ENCODE measurements around the gene HSPA4.
"Not testable (repeated sequence)": the region's sequence is repeated elsewhere in the genome, so short reads cannot be mapped to it uniquely, and the experiment has no call there.

HSPA4 gene

DNA sequence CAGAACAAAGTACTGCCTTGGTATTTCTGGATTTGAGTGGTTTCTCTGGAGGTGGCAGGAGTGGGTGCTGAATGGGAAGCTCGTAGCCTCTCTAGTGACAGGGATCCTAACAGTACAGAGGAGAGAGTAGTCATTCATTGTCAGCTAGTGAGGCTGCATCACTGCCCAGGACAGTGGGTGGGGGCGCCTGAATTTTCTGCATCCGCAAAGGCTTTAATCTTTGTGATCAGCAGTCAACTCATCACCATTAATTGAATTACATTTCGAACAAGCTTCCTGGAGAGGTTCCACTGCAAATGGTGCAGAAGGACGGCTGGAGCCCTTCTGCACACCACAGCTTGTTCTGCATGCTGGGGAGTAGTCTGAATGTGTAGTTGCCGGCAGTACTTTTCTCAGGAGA is 77.5 kb downstream of the HSPA4 start:
- H2BK120ac ChIP-seq (ENCODE audit: low read depth, low read length), result no peak overlapping the region
- H3K4me2 ChIP-seq (ENCODE audit: low read length), result no peak overlapping the region
- H3K27me3 ChIP-seq (ENCODE audit: insufficient read depth, low read length, poor library complexity), result no peaks in the 10 kb centered on the region
- H3K4ac ChIP-seq (ENCODE audit: low read depth, low read length), result no peak overlapping the region
- no peaks in the 10 kb centered on the region for H3K79me1 ChIP-seq (ENCODE audit: low read length)
- H3K4me1 ChIP-seq (ENCODE audit: control insufficient read depth, low read depth, low read length), result peaks cover 3% of the 10 kb centered on the region
- no peak overlapping the region for H2AK5ac ChIP-seq (ENCODE audit: low read length)
- WGBS (ENCODE audit: extremely low coverage, insufficient coverage, low lambda C conversion rate), result no CpG with 5 or more reads among the region's 6 CpGs
- H3K56ac ChIP-seq (ENCODE audit: low read length), result no peak overlapping the region
- H2BK5ac ChIP-seq (ENCODE audit: low read length), result no peak overlapping the region
- no peak for DNase-seq
- no peak overlapping the region for H3K4me3 ChIP-seq (ENCODE audit: low read length)
- H3K9ac ChIP-seq (ENCODE audit: low read length), result no peak overlapping the region
- no peak overlapping the region for H4K5ac ChIP-seq (ENCODE audit: low read length)
- no peak overlapping the region for H4K8ac ChIP-seq (ENCODE audit: low read depth, low read length)
- H3K36me3 ChIP-seq (ENCODE audit: control insufficient read depth, insufficient read depth, low read length), result no peaks in the 10 kb centered on the region
- no peak overlapping the region for H2BK15ac ChIP-seq (replicated peaks; ENCODE audit: low read depth)
- no peak overlapping the region for H3K23ac ChIP-seq (ENCODE audit: low read length)
- no peaks in the 10 kb centered on the region for H3K79me2 ChIP-seq (ENCODE audit: control insufficient read depth, insufficient read depth, low read length)
- no peak overlapping the region for H3K27ac ChIP-seq (ENCODE audit: low read depth, low read length)
- no peak overlapping the region for H3K18ac ChIP-seq (ENCODE audit: low read length)

DNA sequence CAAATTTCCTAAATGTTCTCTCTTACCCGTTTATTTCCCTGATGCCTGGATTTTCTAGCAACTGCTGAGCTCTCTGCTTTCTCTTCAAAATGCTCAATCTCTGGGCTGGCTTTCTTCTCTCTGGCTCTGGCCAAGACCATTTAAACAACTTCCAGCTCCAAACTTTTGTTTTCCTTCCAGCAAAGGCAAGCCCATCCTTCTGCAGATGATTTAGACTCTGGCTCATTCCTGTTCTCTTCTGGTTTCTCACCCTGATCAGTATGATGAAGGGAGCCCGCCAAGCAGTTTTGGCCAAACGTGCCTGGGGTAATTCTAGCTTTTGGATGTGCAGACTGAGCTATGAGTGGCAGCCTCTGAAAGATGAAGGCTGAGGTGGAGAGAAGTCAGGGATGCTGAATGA is 78.1 kb downstream of the HSPA4 start:
- Histone ChIP-seq H3K27me3 (ENCODE audit: insufficient read depth, low read length, poor library complexity) (no peaks in the 10 kb centered on the region), H4K8ac (ENCODE audit: low read depth, low read length) (no peak overlapping the region), H3K4me1 (ENCODE audit: control insufficient read depth, low read depth, low read length) (peaks cover 3% of the 10 kb centered on the region), H2AK5ac (ENCODE audit: low read length) (no peak overlapping the region), H3K27ac (ENCODE audit: low read depth, low read length) (no peak overlapping the region), H3K56ac (ENCODE audit: low read length) (no peak overlapping the region), H2BK15ac (replicated peaks; ENCODE audit: low read depth) (no peak overlapping the region), H3K4me3 (ENCODE audit: low read length) (no peak overlapping the region), H2BK5ac (ENCODE audit: low read length) (no peak overlapping the region), H3K79me2 (ENCODE audit: control insufficient read depth, insufficient read depth, low read length) (no peaks in the 10 kb centered on the region), H3K23ac (ENCODE audit: low read length) (no peak overlapping the region), H3K9ac (ENCODE audit: low read length) (no peak overlapping the region), H3K4me2 (ENCODE audit: low read length) (no peak overlapping the region), H3K4ac (ENCODE audit: low read depth, low read length) (no peak overlapping the region), H3K36me3 (ENCODE audit: control insufficient read depth, insufficient read depth, low read length) (no peaks in the 10 kb centered on the region), H2BK120ac (ENCODE audit: low read depth, low read length) (no peak overlapping the region), H3K18ac (ENCODE audit: low read length) (no peak overlapping the region), H3K79me1 (ENCODE audit: low read length) (no peaks in the 10 kb centered on the region), H4K5ac (ENCODE audit: low read length) (no peak overlapping the region)
- no peak for DNase-seq
- no CpG with 5 or more reads among the region's 3 CpGs for WGBS (ENCODE audit: extremely low coverage, insufficient coverage, low lambda C conversion rate)

DNA sequence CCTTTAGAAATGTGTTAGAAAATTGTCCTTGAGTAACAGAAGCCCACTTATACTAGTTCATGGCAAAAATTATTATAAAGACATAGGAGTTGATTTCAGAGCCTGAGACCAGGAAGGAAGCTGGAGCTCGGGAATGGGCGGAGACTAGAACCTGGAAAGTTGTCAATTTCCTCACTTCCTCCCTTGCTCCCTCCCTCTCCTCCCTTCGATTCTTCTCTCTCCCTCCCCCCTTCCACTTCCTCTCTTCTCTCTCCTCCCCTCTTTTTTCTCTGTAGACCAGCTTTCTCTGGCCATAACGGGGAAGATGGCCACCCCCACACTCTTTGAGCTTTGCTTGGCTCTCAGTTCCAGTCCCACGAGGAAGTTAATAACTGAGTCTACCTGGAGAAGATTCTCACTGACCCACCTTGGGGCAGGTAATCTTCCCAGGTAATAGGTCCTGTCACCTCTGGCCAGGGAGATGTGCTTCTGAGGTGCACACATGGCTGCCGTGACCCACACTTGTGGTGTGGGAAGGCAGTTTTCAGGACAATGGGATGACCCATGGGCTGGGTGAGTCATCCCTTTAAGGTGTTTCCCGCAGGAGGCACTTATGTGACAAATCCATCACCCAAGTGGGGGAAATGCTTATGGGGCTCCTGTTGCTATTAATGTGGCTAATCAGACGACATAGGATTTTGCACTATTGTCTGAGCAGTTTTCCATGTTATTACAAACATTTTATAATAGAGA is 78.7 kb downstream of the HSPA4 start:
- Histone ChIP-seq H3K9ac (ENCODE audit: low read length) (no peak overlapping the region), H3K36me3 (ENCODE audit: control insufficient read depth, insufficient read depth, low read length) (no peaks in the 10 kb centered on the region), H3K23ac (ENCODE audit: low read length) (no peak overlapping the region), H3K27me3 (ENCODE audit: insufficient read depth, low read length, poor library complexity) (no peaks in the 10 kb centered on the region), H4K5ac (ENCODE audit: low read length) (peak overlapping the region; percentile 87), H3K27ac (ENCODE audit: low read depth, low read length) (no peak overlapping the region), H3K56ac (ENCODE audit: low read length) (no peak overlapping the region), H3K4ac (ENCODE audit: low read depth, low read length) (no peak overlapping the region), H3K4me1 (ENCODE audit: control insufficient read depth, low read depth, low read length) (peaks cover 3% of the 10 kb centered on the region), H3K4me2 (ENCODE audit: low read length) (no peak overlapping the region), H2AK5ac (ENCODE audit: low read length) (no peak overlapping the region), H4K8ac (ENCODE audit: low read depth, low read length) (no peak overlapping the region), H2BK5ac (ENCODE audit: low read length) (no peak overlapping the region), H2BK15ac (replicated peaks; ENCODE audit: low read depth) (no peak overlapping the region), H3K79me2 (ENCODE audit: control insufficient read depth, insufficient read depth, low read length) (no peaks in the 10 kb centered on the region), H2BK120ac (ENCODE audit: low read depth, low read length) (no peak overlapping the region), H3K18ac (ENCODE audit: low read length) (no peak overlapping the region), H3K4me3 (ENCODE audit: low read length) (no peak overlapping the region), H3K79me1 (ENCODE audit: low read length) (no peaks in the 10 kb centered on the region)
- peak; percentile 29 for DNase-seq
- no CpG with 5 or more reads among the region's 8 CpGs for WGBS (ENCODE audit: extremely low coverage, insufficient coverage, low lambda C conversion rate)

DNA sequence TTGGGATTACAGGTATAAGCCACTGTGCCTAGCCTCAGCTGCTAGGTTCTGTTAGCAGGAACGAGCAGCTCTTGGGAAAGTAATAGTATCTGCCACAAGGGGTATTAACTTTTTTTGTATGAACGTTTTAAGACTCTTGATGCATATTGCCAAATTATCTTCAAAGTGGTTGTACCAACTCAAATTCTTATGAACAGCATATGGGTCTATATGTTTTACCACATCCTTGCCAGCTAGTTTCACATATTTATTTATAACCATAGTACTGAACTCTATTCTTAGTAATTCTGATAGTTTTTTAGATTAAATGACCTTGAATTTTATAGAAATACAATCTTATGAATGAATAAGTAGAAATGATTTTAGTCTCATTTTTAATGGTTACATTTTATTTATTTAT is 80.9 kb downstream of the HSPA4 start:
- Histone ChIP-seq H3K27ac (ENCODE audit: low read depth, low read length) (no peak overlapping the region), H3K4me1 (ENCODE audit: control insufficient read depth, low read depth, low read length) (peaks cover 3% of the 10 kb centered on the region), H2BK15ac (replicated peaks; ENCODE audit: low read depth) (no peak overlapping the region), H2AK5ac (ENCODE audit: low read length) (no peak overlapping the region), H3K36me3 (ENCODE audit: control insufficient read depth, insufficient read depth, low read length) (no peaks in the 10 kb centered on the region), H4K8ac (ENCODE audit: low read depth, low read length) (no peak overlapping the region), H2BK120ac (ENCODE audit: low read depth, low read length) (no peak overlapping the region), H3K4me3 (ENCODE audit: low read length) (no peak overlapping the region), H3K56ac (ENCODE audit: low read length) (no peak overlapping the region), H3K4me2 (ENCODE audit: low read length) (no peak overlapping the region), H3K18ac (ENCODE audit: low read length) (no peak overlapping the region), H3K27me3 (ENCODE audit: insufficient read depth, low read length, poor library complexity) (no peaks in the 10 kb centered on the region), H2BK5ac (ENCODE audit: low read length) (no peak overlapping the region), H4K5ac (ENCODE audit: low read length) (no peak overlapping the region), H3K9ac (ENCODE audit: low read length) (no peak overlapping the region), H3K79me2 (ENCODE audit: control insufficient read depth, insufficient read depth, low read length) (no peaks in the 10 kb centered on the region), H3K79me1 (ENCODE audit: low read length) (no peaks in the 10 kb centered on the region), H3K23ac (ENCODE audit: low read length) (no peak overlapping the region), H3K4ac (ENCODE audit: low read depth, low read length) (no peak overlapping the region)
- DNase-seq, result no peak
- WGBS (ENCODE audit: extremely low coverage, insufficient coverage, low lambda C conversion rate), result no CpG with 5 or more reads among the region's 2 CpGs

DNA sequence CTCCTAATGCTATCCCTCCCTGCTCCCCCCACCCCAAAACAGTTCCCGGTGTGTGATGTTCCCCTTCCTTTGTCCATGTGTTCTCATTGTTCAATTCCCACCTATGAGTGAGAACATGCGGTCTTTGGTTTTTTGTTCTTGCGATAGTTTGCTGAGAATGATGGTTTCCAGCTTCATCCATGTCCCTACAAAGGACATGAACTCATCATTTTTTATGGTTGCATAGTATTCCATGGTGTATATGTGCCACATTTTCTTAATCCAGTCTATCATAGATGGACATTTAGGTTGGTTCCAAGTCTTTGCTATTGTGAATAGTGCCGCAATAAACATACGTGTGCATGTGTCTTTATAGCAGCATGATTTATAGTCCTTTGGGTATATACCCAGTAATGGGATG is 81.4 kb downstream of the HSPA4 start:
- not testable (repeated sequence) for H3K23ac ChIP-seq (ENCODE audit: low read length); H3K4me1 ChIP-seq (ENCODE audit: control insufficient read depth, low read depth, low read length); H3K79me1 ChIP-seq (ENCODE audit: low read length); H2BK5ac ChIP-seq (ENCODE audit: low read length); H3K27me3 ChIP-seq (ENCODE audit: insufficient read depth, low read length, poor library complexity); H3K4me3 ChIP-seq (ENCODE audit: low read length); H2AK5ac ChIP-seq (ENCODE audit: low read length); H3K56ac ChIP-seq (ENCODE audit: low read length); DNase-seq; H4K5ac ChIP-seq (ENCODE audit: low read length); H3K27ac ChIP-seq (ENCODE audit: low read depth, low read length); H4K8ac ChIP-seq (ENCODE audit: low read depth, low read length); H2BK15ac ChIP-seq (replicated peaks; ENCODE audit: low read depth); H3K4ac ChIP-seq (ENCODE audit: low read depth, low read length); H2BK120ac ChIP-seq (ENCODE audit: low read depth, low read length); H3K79me2 ChIP-seq (ENCODE audit: control insufficient read depth, insufficient read depth, low read length); H3K9ac ChIP-seq (ENCODE audit: low read length); H3K18ac ChIP-seq (ENCODE audit: low read length); H3K4me2 ChIP-seq (ENCODE audit: low read length); H3K36me3 ChIP-seq (ENCODE audit: control insufficient read depth, insufficient read depth, low read length)
- WGBS (ENCODE audit: extremely low coverage, insufficient coverage, low lambda C conversion rate), result no CpG with 5 or more reads among the region's 5 CpGs

DNA sequence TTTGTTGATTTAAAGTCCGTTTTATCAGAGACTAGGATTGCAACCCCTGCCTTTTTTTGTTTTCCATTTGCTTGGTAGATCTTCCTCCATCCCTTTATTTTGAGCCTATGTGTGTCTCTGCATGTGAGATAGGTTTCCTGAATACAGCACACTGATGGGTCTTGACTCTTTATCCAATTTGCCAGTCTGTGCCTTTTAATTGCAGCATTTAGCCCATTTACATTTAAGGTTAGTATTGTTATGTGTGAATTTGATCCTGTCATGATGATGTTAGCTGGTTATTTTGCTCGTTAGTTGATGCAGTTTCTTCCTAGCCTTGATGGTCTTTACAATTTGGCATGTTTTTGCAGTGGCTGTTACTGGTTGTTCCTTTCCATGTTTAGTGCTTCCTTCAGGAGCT is 85.1 kb downstream of the HSPA4 start:
- H3K23ac ChIP-seq (ENCODE audit: low read length); H3K4ac ChIP-seq (ENCODE audit: low read depth, low read length); H3K27ac ChIP-seq (ENCODE audit: low read depth, low read length); H3K27me3 ChIP-seq (ENCODE audit: insufficient read depth, low read length, poor library complexity); H2AK5ac ChIP-seq (ENCODE audit: low read length); H4K5ac ChIP-seq (ENCODE audit: low read length); H3K4me3 ChIP-seq (ENCODE audit: low read length); H3K4me2 ChIP-seq (ENCODE audit: low read length); H3K18ac ChIP-seq (ENCODE audit: low read length); H3K36me3 ChIP-seq (ENCODE audit: control insufficient read depth, insufficient read depth, low read length); H3K56ac ChIP-seq (ENCODE audit: low read length); H2BK15ac ChIP-seq (replicated peaks; ENCODE audit: low read depth); DNase-seq; H3K79me1 ChIP-seq (ENCODE audit: low read length); H4K8ac ChIP-seq (ENCODE audit: low read depth, low read length); H2BK120ac ChIP-seq (ENCODE audit: low read depth, low read length); H3K9ac ChIP-seq (ENCODE audit: low read length); H3K79me2 ChIP-seq (ENCODE audit: control insufficient read depth, insufficient read depth, low read length); H3K4me1 ChIP-seq (ENCODE audit: control insufficient read depth, low read depth, low read length); H2BK5ac ChIP-seq (ENCODE audit: low read length): not testable (repeated sequence)
- no CpG with 5 or more reads among the region's 2 CpGs for WGBS (ENCODE audit: extremely low coverage, insufficient coverage, low lambda C conversion rate)

All from mesendoderm (in vitro differentiated cells).